ENCODE results near the gene TAGAP.
"Not testable (repeated sequence)": the region's sequence is repeated elsewhere in the genome, so short reads cannot be mapped to it uniquely, and the experiment has no call there.

TAGAP gene

DNA sequence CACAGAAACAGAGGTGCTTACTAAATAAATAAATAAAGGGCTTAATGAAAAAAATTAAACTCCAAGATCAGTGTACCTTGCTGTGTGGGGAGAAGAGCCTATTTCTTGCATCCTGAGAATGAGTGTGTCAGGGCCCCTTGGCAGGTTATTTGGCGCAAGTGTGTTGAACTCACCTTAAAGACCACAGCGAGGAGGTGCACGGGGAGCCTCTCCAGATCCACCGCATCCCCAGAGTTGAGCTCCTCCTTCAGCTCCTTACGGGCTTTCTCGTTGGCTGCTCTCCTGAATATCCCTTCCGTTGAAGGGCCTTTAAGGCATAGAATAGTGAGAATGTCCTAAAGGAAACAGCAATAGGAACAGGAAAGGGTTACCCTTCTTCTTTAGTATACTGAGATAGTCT, 3.6 kb downstream of the TAGAP start:
- Histone ChIP-seq H3K9me3 (ENCODE audit: low read length) (no peaks in the 10 kb centered on the region), H3K9ac (ENCODE audit: low read length) (no peak overlapping the region), H3K4me1 (ENCODE audit: insufficient read depth, low read length) (peaks cover 4% of the 10 kb centered on the region), H3K36me3 (ENCODE audit: insufficient read depth, low read length) (no peaks in the 10 kb centered on the region), H3K27me3 (ENCODE audit: control insufficient read depth in 1 of 2, insufficient read depth in 2 of 2, low read length in 2 of 2) (no peaks in the 10 kb centered on the region), H3K4me3 (ENCODE audit: low read depth in 1 of 2, low read length in 2 of 2) (no peak overlapping the region), H3K27ac (ENCODE audit: low read depth, low read length) (no peak overlapping the region)

DNA sequence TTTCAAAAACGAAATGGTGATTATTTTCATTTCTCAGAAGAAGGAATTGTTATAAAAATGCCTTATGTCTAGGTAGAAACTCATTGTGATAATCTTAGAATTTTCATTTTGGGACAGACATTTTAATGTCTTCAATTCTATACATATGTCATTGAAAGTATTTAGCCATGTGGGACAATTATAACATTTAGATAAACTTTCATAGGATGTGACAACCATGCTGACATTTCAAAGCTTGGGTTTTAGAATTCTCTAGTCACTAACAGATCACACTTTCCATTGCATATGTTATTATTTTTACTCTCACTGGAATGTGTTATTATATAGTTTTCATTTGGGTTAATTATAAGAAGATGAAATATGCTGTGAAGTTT, 4.9 kb downstream of the TAGAP start:
- H3K27me3 ChIP-seq (ENCODE audit: control insufficient read depth in 1 of 2, insufficient read depth in 2 of 2, low read length in 2 of 2) = no peaks in the 10 kb centered on the region
- no peak overlapping the region for H3K9ac ChIP-seq (ENCODE audit: low read length)
- no peaks in the 10 kb centered on the region for H3K36me3 ChIP-seq (ENCODE audit: insufficient read depth, low read length)
- H3K9me3 ChIP-seq (ENCODE audit: low read length) = no peaks in the 10 kb centered on the region
- H3K4me1 ChIP-seq (ENCODE audit: insufficient read depth, low read length) = peaks cover 4% of the 10 kb centered on the region
- H3K27ac ChIP-seq (ENCODE audit: low read depth, low read length) = no peak overlapping the region
- no peak overlapping the region for H3K4me3 ChIP-seq (ENCODE audit: low read depth in 1 of 2, low read length in 2 of 2)

DNA sequence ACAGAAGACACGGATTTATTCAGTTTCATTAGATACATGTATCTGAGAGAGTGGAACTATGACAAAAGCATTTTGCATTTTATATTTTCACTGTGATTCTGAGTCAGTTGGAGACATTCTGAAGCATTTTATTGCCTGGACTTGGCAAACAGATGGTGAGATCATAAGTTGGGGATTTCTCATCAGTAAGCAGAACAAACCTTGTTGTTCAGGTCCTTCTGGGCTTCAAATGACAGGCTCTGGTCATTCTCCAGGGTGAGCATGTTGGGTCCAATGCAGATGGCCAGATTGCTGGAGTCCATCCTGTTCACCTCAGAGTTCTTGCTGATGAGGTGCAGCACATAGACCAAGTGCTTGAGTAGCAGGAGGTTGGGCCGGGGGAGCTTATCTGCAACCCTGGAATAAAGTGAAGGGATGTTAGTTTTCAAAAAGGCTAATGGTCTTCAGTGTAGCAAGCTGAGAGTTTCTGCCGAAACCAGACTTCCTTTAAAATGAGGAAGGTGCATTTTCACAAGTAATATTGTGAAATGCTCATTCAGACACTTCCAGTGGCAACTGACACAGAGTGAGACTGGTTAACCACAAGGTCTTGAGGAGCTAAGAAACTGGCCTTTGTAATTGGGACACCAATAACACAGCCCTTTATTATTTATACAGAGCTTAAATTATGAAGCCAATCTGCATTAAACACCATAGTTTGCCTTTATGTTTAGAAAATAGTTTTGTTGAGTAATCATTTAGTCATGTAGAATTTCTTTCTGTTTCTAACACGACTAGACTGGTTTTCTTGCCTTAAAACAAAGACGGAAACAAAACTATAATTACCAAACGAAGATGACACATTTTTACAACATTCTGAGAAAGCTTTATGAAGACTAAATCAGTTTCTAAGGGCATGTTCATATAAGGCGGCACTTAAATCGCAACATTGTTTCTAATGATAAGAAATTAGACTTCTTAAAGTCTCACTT, 5.6 kb downstream of the TAGAP start:
- no peak overlapping the region for H3K4me3 ChIP-seq (ENCODE audit: low read depth in 1 of 2, low read length in 2 of 2)
- H3K27ac ChIP-seq (ENCODE audit: low read depth, low read length) = no peak overlapping the region
- H3K9ac ChIP-seq (ENCODE audit: low read length) = no peak overlapping the region

DNA sequence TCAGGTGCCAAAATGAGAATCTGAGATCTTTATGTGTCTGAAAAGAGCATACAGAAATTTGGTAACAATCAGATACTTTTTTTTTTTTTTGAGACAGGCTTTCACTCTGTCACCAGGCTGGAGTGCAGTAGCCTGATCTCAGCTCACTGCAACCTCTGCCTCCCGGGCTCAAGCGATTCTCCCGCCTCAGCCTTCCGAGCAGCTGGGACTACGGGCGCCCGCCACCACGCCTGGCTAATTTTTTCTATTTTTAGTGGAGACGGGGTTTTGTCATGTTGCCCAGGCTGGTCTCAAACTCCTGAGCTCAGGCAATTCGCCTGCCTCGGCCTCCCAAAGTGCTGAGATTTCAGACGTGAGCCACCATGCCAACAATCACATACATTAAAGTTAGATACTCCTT, 6.5 kb downstream of the TAGAP start:
- not testable (repeated sequence) for H3K9me3 ChIP-seq (ENCODE audit: low read length); H3K27ac ChIP-seq (ENCODE audit: low read depth, low read length); H3K4me1 ChIP-seq (ENCODE audit: insufficient read depth, low read length); H3K36me3 ChIP-seq (ENCODE audit: insufficient read depth, low read length); H3K27me3 ChIP-seq (ENCODE audit: control insufficient read depth in 1 of 2, insufficient read depth in 2 of 2, low read length in 2 of 2); H3K9ac ChIP-seq (ENCODE audit: low read length); H3K4me3 ChIP-seq (ENCODE audit: low read depth in 1 of 2, low read length in 2 of 2)

More for the DNA sequence above, 5.6 kb downstream of the TAGAP start:
- Histone ChIP-seq H3K27me3 (ENCODE audit: control insufficient read depth in 1 of 2, insufficient read depth in 2 of 2, low read length in 2 of 2) (no peaks in the 10 kb centered on the region), H3K36me3 (ENCODE audit: insufficient read depth, low read length) (no peaks in the 10 kb centered on the region), H3K9me3 (ENCODE audit: low read length) (no peaks in the 10 kb centered on the region), H3K4me1 (ENCODE audit: insufficient read depth, low read length) (no peaks in the 10 kb centered on the region)

DNA sequence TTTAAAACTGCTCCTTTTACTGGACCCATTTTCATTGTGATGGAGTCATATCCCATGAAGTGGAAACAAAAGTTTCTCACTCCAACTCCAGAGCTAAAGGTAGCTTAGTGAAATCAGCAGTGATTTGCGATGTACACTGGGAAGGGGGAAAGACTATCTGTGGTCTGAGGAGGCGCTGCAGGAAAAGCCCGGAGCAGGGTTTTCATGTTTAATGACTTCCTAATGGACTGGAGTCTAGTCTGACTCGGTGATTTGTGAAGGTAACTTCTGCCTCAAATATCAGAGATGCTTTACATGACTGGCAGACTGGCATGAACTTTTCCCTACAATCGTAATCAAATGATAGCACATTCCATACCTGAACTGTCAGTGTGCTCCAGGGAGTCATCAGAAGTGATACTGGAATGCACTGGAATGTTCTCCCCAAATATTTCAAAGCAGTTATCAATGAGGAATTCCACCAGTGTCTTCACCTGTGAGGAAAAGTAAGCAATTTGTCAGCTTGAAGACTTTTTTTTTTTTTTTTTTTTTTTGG, 7.0 kb downstream of the TAGAP start:
- no peak overlapping the region for H3K27ac ChIP-seq (ENCODE audit: low read depth, low read length)

DNA sequence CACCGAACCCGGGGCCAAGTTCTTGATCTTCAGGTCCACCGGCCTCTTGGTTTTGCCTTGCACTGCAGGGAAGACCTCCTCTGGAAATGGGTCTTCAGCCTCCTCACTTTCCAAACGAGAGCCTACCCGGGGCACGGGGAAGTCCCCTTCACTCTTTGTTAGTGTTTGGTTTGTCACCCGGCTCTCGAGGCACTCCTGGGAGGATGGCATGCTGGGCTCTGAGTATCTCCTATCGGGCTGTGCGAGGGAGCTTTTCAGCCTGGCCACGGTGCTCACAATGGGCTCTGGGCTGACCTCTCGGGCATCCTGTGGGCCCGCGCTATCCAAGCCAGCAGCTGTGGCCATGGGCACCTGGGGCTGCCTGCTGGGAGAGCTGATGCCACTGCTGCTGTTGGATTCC, 8.1 kb downstream of the TAGAP start:
- Histone ChIP-seq H3K36me3 (ENCODE audit: insufficient read depth, low read length) (no peaks in the 10 kb centered on the region), H3K27ac (ENCODE audit: low read depth, low read length) (no peak overlapping the region), H3K9me3 (ENCODE audit: low read length) (no peaks in the 10 kb centered on the region), H3K4me3 (ENCODE audit: low read depth in 1 of 2, low read length in 2 of 2) (no peak overlapping the region), H3K27me3 (ENCODE audit: control insufficient read depth in 1 of 2, insufficient read depth in 2 of 2, low read length in 2 of 2) (no peaks in the 10 kb centered on the region), H3K4me1 (ENCODE audit: insufficient read depth, low read length) (no peaks in the 10 kb centered on the region), H3K9ac (ENCODE audit: low read length) (no peak overlapping the region)

More for the DNA sequence above, 7.0 kb downstream of the TAGAP start:
- no peaks in the 10 kb centered on the region for H3K9me3 ChIP-seq (ENCODE audit: low read length)
- H3K27me3 ChIP-seq (ENCODE audit: control insufficient read depth in 1 of 2, insufficient read depth in 2 of 2, low read length in 2 of 2) = no peaks in the 10 kb centered on the region
- no peak overlapping the region for H3K4me3 ChIP-seq (ENCODE audit: low read depth in 1 of 2, low read length in 2 of 2)
- no peaks in the 10 kb centered on the region for H3K4me1 ChIP-seq (ENCODE audit: insufficient read depth, low read length)
- H3K36me3 ChIP-seq (ENCODE audit: insufficient read depth, low read length) = no peaks in the 10 kb centered on the region
- no peak overlapping the region for H3K9ac ChIP-seq (ENCODE audit: low read length)

DNA sequence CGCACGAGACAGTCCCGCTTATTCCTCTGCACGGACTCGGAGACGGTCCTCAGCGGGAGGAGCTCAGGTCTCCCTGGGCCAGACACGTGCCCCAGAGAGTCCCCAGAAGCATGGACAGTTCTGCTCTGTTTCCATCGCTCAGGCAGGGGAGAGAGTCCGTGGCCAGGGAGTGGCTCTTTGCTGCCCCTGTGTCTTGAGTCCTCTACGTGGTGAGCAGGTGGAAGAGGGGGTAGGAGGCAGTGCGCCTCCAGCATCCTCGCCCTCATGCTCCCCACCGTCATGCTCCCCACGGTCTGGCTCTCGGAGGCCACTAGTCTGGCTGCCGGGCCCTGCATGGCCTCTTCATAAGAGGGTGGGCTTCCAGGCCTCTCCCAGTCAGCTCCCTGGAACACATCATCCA, 8.9 kb downstream of the TAGAP start:
- Histone ChIP-seq H3K4me3 (ENCODE audit: low read depth in 1 of 2, low read length in 2 of 2) (no peak overlapping the region), H3K9me3 (ENCODE audit: low read length) (no peaks in the 10 kb centered on the region), H3K9ac (ENCODE audit: low read length) (no peak overlapping the region), H3K27me3 (ENCODE audit: control insufficient read depth in 1 of 2, insufficient read depth in 2 of 2, low read length in 2 of 2) (no peaks in the 10 kb centered on the region), H3K4me1 (ENCODE audit: insufficient read depth, low read length) (no peaks in the 10 kb centered on the region), H3K27ac (ENCODE audit: low read depth, low read length) (no peak overlapping the region), H3K36me3 (ENCODE audit: insufficient read depth, low read length) (no peaks in the 10 kb centered on the region)

DNA sequence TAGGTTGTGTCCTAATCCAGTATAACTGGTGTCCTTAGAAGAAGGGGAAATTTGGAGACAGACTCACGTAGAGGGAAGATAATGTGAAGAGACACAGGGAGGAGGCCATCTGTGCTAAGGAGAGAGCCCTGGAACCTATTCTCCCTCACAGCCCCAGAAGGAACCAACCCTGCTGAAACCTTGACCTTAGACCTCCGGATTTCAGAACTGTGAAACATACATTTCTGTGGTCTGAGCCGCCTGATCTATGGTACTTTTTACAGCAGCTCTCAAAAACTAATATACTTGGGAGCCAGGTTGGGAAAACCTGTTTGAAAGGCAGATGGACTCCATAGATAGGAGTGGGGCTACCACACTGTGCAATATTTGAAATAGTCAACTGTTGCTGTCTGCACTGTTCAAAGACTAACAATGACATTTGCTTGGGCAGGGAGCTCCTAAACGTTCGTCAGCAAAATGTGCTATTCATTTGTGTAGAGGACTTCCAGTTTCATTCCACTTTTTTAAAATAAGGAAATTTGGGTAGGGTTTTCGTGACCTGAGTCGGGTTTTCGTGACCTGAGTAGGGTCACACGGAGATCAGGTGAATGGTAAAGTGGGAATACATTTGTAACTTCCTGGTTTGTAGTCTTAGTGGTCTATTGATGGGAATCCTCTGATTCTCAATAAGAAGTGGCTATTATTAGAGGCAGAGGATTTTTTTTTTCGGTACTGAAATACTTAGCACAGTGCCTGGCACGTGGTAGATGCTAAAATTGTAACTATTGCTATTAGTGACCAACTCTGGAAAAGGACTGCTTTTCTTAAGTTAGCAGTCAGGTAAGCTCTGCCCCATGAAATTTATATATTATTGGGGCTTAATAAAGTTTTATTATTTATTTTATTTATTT, 11.4 kb downstream of the TAGAP start:
- Histone ChIP-seq H3K4me3 (ENCODE audit: low read depth in 1 of 2, low read length in 2 of 2) (no peak overlapping the region), H3K9ac (ENCODE audit: low read length) (no peak overlapping the region), H3K27me3 (ENCODE audit: control insufficient read depth in 1 of 2, insufficient read depth in 2 of 2, low read length in 2 of 2) (no peaks in the 10 kb centered on the region), H3K4me1 (ENCODE audit: insufficient read depth, low read length) (no peaks in the 10 kb centered on the region), H3K9me3 (ENCODE audit: low read length) (no peaks in the 10 kb centered on the region), H3K27ac (ENCODE audit: low read depth, low read length) (no peak overlapping the region), H3K36me3 (ENCODE audit: insufficient read depth, low read length) (no peaks in the 10 kb centered on the region)

DNA sequence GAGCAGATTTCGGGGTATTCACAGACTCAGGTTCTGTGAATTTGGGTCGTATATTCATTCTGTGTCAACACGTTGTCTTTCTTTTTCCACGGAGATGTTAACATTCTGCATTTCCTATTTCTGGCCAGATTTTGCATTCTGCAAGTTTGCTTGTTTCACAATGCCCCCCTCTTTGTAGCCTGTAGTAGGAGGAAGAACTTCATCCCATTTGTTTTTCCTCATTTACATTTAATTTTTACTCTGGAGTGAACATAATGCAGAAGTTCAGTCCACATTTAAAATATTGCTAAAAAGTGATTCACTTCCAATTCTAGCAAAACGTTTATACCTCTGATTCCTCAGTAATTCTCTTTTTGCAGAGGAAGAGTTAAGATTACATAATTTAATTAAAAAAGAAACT, 12.9 kb downstream of the TAGAP start:
- Histone ChIP-seq H3K27ac (ENCODE audit: low read depth, low read length) (no peak overlapping the region), H3K4me3 (ENCODE audit: low read depth in 1 of 2, low read length in 2 of 2) (no peak overlapping the region), H3K27me3 (ENCODE audit: control insufficient read depth in 1 of 2, insufficient read depth in 2 of 2, low read length in 2 of 2) (no peaks in the 10 kb centered on the region)

DNA sequence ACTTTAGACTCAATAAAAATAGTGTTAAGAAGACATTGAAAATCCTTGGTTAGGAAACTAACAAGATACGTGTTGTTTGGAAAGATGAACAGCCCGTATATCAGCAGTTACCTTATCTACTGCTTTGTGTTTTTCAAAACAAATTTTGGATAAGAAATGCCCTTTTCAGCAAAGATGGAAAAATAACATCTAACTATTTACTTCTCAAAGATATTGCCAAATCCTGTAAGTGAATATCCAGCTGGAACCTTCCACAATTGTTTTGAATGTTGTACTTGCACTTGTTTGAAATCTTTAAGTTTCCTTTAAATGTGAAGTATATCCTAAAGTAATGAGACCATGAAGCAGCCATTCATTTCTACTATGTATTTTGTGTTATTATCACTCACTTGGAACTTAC, 14.6 kb downstream of the TAGAP start:
- no peaks in the 10 kb centered on the region for H3K4me1 ChIP-seq (ENCODE audit: insufficient read depth, low read length)
- no peak overlapping the region for H3K4me3 ChIP-seq (ENCODE audit: low read depth in 1 of 2, low read length in 2 of 2)
- H3K36me3 ChIP-seq (ENCODE audit: insufficient read depth, low read length) = no peaks in the 10 kb centered on the region
- no peak overlapping the region for H3K27ac ChIP-seq (ENCODE audit: low read depth, low read length)
- no peaks in the 10 kb centered on the region for H3K9me3 ChIP-seq (ENCODE audit: low read length)
- no peaks in the 10 kb centered on the region for H3K27me3 ChIP-seq (ENCODE audit: control insufficient read depth in 1 of 2, insufficient read depth in 2 of 2, low read length in 2 of 2)
- no peak overlapping the region for H3K9ac ChIP-seq (ENCODE audit: low read length)

More for the DNA sequence above, 12.9 kb downstream of the TAGAP start:
- H3K9me3 ChIP-seq (ENCODE audit: low read length) = no peaks in the 10 kb centered on the region
- no peaks in the 10 kb centered on the region for H3K36me3 ChIP-seq (ENCODE audit: insufficient read depth, low read length)
- H3K4me1 ChIP-seq (ENCODE audit: insufficient read depth, low read length) = no peaks in the 10 kb centered on the region
- H3K9ac ChIP-seq (ENCODE audit: low read length) = no peak overlapping the region

DNA sequence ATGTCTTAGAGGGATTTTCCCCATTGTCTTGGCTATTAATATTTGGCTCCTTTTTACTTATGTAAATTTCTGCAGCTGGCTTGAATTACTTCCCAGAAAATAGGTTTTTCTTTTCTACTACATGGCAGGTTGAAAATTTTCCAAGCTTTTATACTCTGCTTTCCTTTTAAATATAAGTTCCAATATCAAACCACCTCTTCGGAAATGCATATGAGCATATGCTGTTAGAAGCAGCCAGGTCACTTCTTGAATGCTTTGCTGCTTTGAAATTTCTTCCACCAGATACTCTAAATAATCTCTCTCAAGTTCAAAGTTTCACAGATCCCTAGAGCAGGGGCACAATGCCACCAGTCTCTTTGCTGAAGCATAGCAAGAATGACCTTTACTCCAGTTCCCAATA, 19.6 kb downstream of the TAGAP start:
- not testable (repeated sequence) for H3K4me1 ChIP-seq (ENCODE audit: insufficient read depth, low read length); H3K27me3 ChIP-seq (ENCODE audit: control insufficient read depth in 1 of 2, insufficient read depth in 2 of 2, low read length in 2 of 2); H3K27ac ChIP-seq (ENCODE audit: low read depth, low read length); H3K4me3 ChIP-seq (ENCODE audit: low read depth in 1 of 2, low read length in 2 of 2); H3K36me3 ChIP-seq (ENCODE audit: insufficient read depth, low read length); H3K9me3 ChIP-seq (ENCODE audit: low read length); H3K9ac ChIP-seq (ENCODE audit: low read length)
